ENCODE measurements around the gene RAB3D. TPM values are rescaled to one million over a fixed set of nuclear protein-coding genes. Genes with fewer than 3 reads are reported as not detected.

The RAB3D gene
- total and polyA plus RNA-seq, 2 of the 4 experiments (the other 2 are of a cell fraction) = 4.8 to 5.5 TPM

DNA sequence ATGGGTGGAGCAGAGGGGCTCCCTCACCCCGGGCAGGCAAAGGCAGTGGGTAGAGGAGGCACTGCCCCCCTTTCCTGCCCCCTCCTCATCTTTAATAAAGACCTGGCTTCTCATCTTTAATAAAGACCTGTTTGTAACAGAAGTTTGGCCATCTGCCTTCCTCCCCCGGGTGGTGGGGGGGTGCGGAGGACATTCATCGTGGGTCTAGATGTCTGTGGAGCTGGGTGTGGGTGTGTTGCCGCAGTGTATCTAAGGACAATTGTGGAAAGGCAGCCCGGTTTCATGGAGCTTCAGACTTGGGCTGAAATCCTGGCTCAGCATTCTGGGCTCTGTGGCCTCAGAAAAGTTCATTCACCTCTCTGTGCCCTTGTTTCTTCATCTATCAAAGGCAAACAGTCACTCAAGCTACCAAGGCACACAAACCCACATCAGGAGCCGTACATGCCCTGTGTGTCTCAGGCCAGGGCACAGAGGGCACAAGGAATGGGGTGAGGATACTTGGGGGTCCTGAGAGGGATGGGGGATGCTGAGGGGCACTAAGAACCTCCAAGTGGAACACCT is 26.2 kb upstream of the RAB3D start:
- Histone ChIP-seq H3K18ac (ENCODE audit: low read depth, low read length) (no peak overlapping the region), H3K36me3 (ENCODE audit: control insufficient read depth, insufficient read depth, low read length) (peaks cover 33% of the 10 kb centered on the region), H3K4ac (ENCODE audit: low read depth, low read length) (no peak overlapping the region), H3K9me1 (ENCODE audit: insufficient read depth, low read length) (peaks cover 9% of the 10 kb centered on the region; the same call in 1 of the 2 replicates), H3K4me1 (ENCODE audit: control insufficient read depth, insufficient read depth, low read length) (no peaks in the 10 kb centered on the region), H4K91ac (ENCODE audit: insufficient read depth, low read depth, low read length) (no peak overlapping the region), H3K56ac (ENCODE audit: extremely low read depth, insufficient read depth, low read length) (no peak overlapping the region), H4K20me1 (ENCODE audit: insufficient read depth, low read length) (peaks cover 3% of the 10 kb centered on the region; the same call in 1 of the 2 replicates), H2BK120ac (ENCODE audit: low read depth, low read length) (no peak overlapping the region), H3K4me2 (ENCODE audit: low read depth, low read length) (no peak overlapping the region), H3K9me3 (ENCODE audit: control insufficient read depth, insufficient read depth, low read length) (no peaks in the 10 kb centered on the region), H3K27me3 (ENCODE audit: control insufficient read depth, insufficient read depth, low read length) (no peaks in the 10 kb centered on the region), H4K5ac (ENCODE audit: low read depth, low read length) (no peak overlapping the region), H3K14ac (replicated peaks; ENCODE audit: low read depth, low read length) (no peak overlapping the region), H3K79me1 (ENCODE audit: low read depth in 1 of 2, low read length in 2 of 2) (no peaks in the 10 kb centered on the region), H2AFZ (replicated peaks; ENCODE audit: low read length, poor library complexity) (no peak overlapping the region), H3K27ac (ENCODE audit: insufficient read depth, low read length) (no peak overlapping the region), H2BK5ac (ENCODE audit: low read depth, low read length, poor library complexity, severe bottlenecking) (no peak overlapping the region), H2BK15ac (ENCODE audit: low read depth, low read length) (no peak overlapping the region), H3K4me3 (ENCODE audit: insufficient read depth, low read depth, low read length) (no peak overlapping the region), H2AK5ac (ENCODE audit: low read depth, low read length) (no peak overlapping the region), H4K8ac (ENCODE audit: low read depth in 2 of 2, low read length in 2 of 2) (no peak overlapping the region), H2AK9ac (replicated peaks; ENCODE audit: low read depth, low read length, poor library complexity) (peak overlapping the region; percentile 28), H2BK20ac (ENCODE audit: low read depth, low read length) (no peak overlapping the region), H3K9ac (ENCODE audit: low read depth, low read length) (no peak overlapping the region), H3K23ac (ENCODE audit: low read depth, low read length) (no peak overlapping the region)
- dilution Hi-C loops (cut with HindIII; ENCODE audit: low sequenced_read_pairs, unreplicated experiment) = no loop called here
- no TSS peak for BruUV-seq (replicated peaks)
- intact Hi-C loops (cut with micrococcal nuclease) = no loop called here
- WGBS, 2 experiments (ENCODE audit: extremely low coverage in 2 of 2, insufficient read length in 1 of 2) = 80% methylated on average over 1 of the region's 7 CpGs; no CpG with 5 or more reads in 1 of the 2 experiments
- ATAC-seq (ENCODE audit: low read depth) = no peak
- TF ChIP-seq MAFK (IDR thresholded peaks at IDR 0.05; ENCODE audit: low read depth, low read length) (no peak), RAD21 (IDR thresholded peaks at IDR 0.05; ENCODE audit: low read length) (no peak), MXI1 (IDR thresholded peaks at IDR 0.05; ENCODE audit: borderline replicate concordance, low read depth, low read length) (no peak), MAZ (IDR thresholded peaks at IDR 0.05; ENCODE audit: borderline replicate concordance, low read depth, low read length) (no peak), RFX5 (IDR thresholded peaks at IDR 0.05; ENCODE audit: low read depth, low read length) (no peak), CEBPB (IDR thresholded peaks at IDR 0.05; ENCODE audit: low read depth, low read length) (no peak), CHD1 (IDR thresholded peaks at IDR 0.05; ENCODE audit: low read depth, low read length) (no peak), FOS (IDR thresholded peaks at IDR 0.05; ENCODE audit: low read depth, low read length) (no peak)
- TF ChIP-seq, protein P1, sequence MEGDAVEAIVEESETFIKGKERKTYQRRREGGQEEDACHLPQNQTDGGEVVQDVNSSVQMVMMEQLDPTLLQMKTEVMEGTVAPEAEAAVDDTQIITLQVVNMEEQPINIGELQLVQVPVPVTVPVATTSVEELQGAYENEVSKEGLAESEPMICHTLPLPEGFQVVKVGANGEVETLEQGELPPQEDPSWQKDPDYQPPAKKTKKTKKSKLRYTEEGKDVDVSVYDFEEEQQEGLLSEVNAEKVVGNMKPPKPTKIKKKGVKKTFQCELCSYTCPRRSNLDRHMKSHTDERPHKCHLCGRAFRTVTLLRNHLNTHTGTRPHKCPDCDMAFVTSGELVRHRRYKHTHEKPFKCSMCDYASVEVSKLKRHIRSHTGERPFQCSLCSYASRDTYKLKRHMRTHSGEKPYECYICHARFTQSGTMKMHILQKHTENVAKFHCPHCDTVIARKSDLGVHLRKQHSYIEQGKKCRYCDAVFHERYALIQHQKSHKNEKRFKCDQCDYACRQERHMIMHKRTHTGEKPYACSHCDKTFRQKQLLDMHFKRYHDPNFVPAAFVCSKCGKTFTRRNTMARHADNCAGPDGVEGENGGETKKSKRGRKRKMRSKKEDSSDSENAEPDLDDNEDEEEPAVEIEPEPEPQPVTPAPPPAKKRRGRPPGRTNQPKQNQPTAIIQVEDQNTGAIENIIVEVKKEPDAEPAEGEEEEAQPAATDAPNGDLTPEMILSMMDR (conservative IDR thresholded peaks at IDR 0.05; ENCODE audit: low read depth, low read length) = no peak
- TF ChIP-seq, protein P2, sequence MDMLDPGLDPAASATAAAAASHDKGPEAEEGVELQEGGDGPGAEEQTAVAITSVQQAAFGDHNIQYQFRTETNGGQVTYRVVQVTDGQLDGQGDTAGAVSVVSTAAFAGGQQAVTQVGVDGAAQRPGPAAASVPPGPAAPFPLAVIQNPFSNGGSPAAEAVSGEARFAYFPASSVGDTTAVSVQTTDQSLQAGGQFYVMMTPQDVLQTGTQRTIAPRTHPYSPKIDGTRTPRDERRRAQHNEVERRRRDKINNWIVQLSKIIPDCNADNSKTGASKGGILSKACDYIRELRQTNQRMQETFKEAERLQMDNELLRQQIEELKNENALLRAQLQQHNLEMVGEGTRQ (IDR thresholded peaks at IDR 0.05; ENCODE audit: low read depth, low read length) = no peak
- POLR2A ChIA-PET (ENCODE audit: unreplicated experiment) = interaction anchor here (0.7 kb wide), 1 partner anchor 218 kb away, joined by 7 read pairs; no protein-coding TSS in a partner anchor
- CTCF ChIA-PET = no interaction called here
- DNase-seq = no peak
- in situ Hi-C loops (cut with MboI; ENCODE audit: low sequenced_read_pairs) = no loop called here
